ENCODE measurements around the gene MYL9. TPM values are rescaled to one million over a fixed set of nuclear protein-coding genes. Genes with fewer than 3 reads are reported as not detected.
"Not testable (repeated sequence)": the region's sequence is repeated elsewhere in the genome, so short reads cannot be mapped to it uniquely, and the experiment has no call there.

Gene MYL9
- total and polyA plus RNA-seq, 2 donors, result 6.8 to 138 TPM

- Histone ChIP-seq H3K27me3 (ENCODE audit: control insufficient read depth in 2 of 2, insufficient read depth in 1 of 2, low read length in 1 of 2) (no peaks in the 10 kb centered on the region), H3K9me3 (ENCODE audit: control insufficient read depth in 2 of 2, insufficient read depth in 1 of 2, low read length in 1 of 2) (peaks cover 1 to 15% of the 10 kb centered on the region in 2 donors), H3K36me3 (ENCODE audit: control insufficient read depth in 2 of 2, insufficient read depth in 2 of 2, low read length in 1 of 2) (peaks cover 0 to 2% of the 10 kb centered on the region in 2 donors), H3K27ac (ENCODE audit: low read depth in 1 of 2, low read length in 1 of 2) (no peak overlapping the region), H3K4me1 (ENCODE audit: control insufficient read depth in 2 of 2, insufficient read depth in 2 of 2, low read length in 2 of 2) (no peaks in the 10 kb centered on the region), H3K4me3 (ENCODE audit: low read length in 2 of 2) (no peak overlapping the region)
- 97% methylated on average over 2 of the region's 2 CpGs for WGBS
- DNase-seq (ENCODE audit: low read depth in 6 of 9, low spot score in 9 of 9), result no peak
Observed at GRCh38 chr20:36562724-36563123, 21.4 kb downstream of the MYL9 start.

GRCh38 chr20:36563374-36563773 lies 22.1 kb downstream of the MYL9 start:
- Histone ChIP-seq H3K36me3 (ENCODE audit: control insufficient read depth in 2 of 2, insufficient read depth in 2 of 2, low read length in 1 of 2) (peaks cover 0 to 2% of the 10 kb centered on the region in 2 donors), H3K27me3 (ENCODE audit: control insufficient read depth in 2 of 2, insufficient read depth in 1 of 2, low read length in 1 of 2) (no peaks in the 10 kb centered on the region), H3K4me1 (ENCODE audit: control insufficient read depth in 2 of 2, insufficient read depth in 2 of 2, low read length in 2 of 2) (no peaks in the 10 kb centered on the region), H3K27ac (ENCODE audit: low read depth in 1 of 2, low read length in 1 of 2) (no peak overlapping the region), H3K9me3 (ENCODE audit: control insufficient read depth in 2 of 2, insufficient read depth in 1 of 2, low read length in 1 of 2) (peaks cover 1 to 15% of the 10 kb centered on the region in 2 donors), H3K4me3 (ENCODE audit: low read length in 2 of 2) (no peak overlapping the region)
- no peak for DNase-seq (ENCODE audit: low read depth in 6 of 9, low spot score in 9 of 9)
- WGBS, result 95% methylated on average over 1 of the region's 1 CpG

GRCh38 chr20:36564078-36564725 lies 22.9 kb downstream of the MYL9 start:
- not testable (repeated sequence) for H3K4me3 ChIP-seq (ENCODE audit: low read length in 2 of 2); DNase-seq (ENCODE audit: low read depth in 6 of 9, low spot score in 9 of 9); H3K27ac ChIP-seq (ENCODE audit: low read depth in 1 of 2, low read length in 1 of 2); H3K36me3 ChIP-seq (ENCODE audit: control insufficient read depth in 2 of 2, insufficient read depth in 2 of 2, low read length in 1 of 2); H3K4me1 ChIP-seq (ENCODE audit: control insufficient read depth in 2 of 2, insufficient read depth in 2 of 2, low read length in 2 of 2); H3K27me3 ChIP-seq (ENCODE audit: control insufficient read depth in 2 of 2, insufficient read depth in 1 of 2, low read length in 1 of 2)
- peaks cover 1 to 15% of the 10 kb centered on the region in 2 donors for H3K9me3 ChIP-seq (ENCODE audit: control insufficient read depth in 2 of 2, insufficient read depth in 1 of 2, low read length in 1 of 2)
- WGBS, result 97% methylated on average over 13 of the region's 13 CpGs

- WGBS, result 93% methylated on average over 6 of the region's 6 CpGs
- H3K27ac ChIP-seq (ENCODE audit: low read depth in 1 of 2, low read length in 1 of 2); H3K4me3 ChIP-seq (ENCODE audit: low read length in 2 of 2); H3K36me3 ChIP-seq (ENCODE audit: control insufficient read depth in 2 of 2, insufficient read depth in 2 of 2, low read length in 1 of 2); H3K4me1 ChIP-seq (ENCODE audit: control insufficient read depth in 2 of 2, insufficient read depth in 2 of 2, low read length in 2 of 2); DNase-seq (ENCODE audit: low read depth in 6 of 9, low spot score in 9 of 9); H3K27me3 ChIP-seq (ENCODE audit: control insufficient read depth in 2 of 2, insufficient read depth in 1 of 2, low read length in 1 of 2): not testable (repeated sequence)
- peaks cover 1 to 15% of the 10 kb centered on the region in 2 donors for H3K9me3 ChIP-seq (ENCODE audit: control insufficient read depth in 2 of 2, insufficient read depth in 1 of 2, low read length in 1 of 2)
Observed at GRCh38 chr20:36564726-36565121, 23.4 kb downstream of the MYL9 start.

- Histone ChIP-seq H3K27ac (ENCODE audit: low read depth in 1 of 2, low read length in 1 of 2) (no peak overlapping the region), H3K9me3 (ENCODE audit: control insufficient read depth in 2 of 2, insufficient read depth in 1 of 2, low read length in 1 of 2) (peaks cover 1 to 15% of the 10 kb centered on the region in 2 donors), H3K36me3 (ENCODE audit: control insufficient read depth in 2 of 2, insufficient read depth in 2 of 2, low read length in 1 of 2) (peaks cover 0 to 2% of the 10 kb centered on the region in 2 donors), H3K27me3 (ENCODE audit: control insufficient read depth in 2 of 2, insufficient read depth in 1 of 2, low read length in 1 of 2) (no peaks in the 10 kb centered on the region), H3K4me3 (ENCODE audit: low read length in 2 of 2) (no peak overlapping the region), H3K4me1 (ENCODE audit: control insufficient read depth in 2 of 2, insufficient read depth in 2 of 2, low read length in 2 of 2) (no peaks in the 10 kb centered on the region)
- DNase-seq (ENCODE audit: low read depth in 6 of 9, low spot score in 9 of 9), result no peak
- WGBS, result 100% methylated on average over 3 of the region's 3 CpGs
Observed at GRCh38 chr20:36565520-36565919, 24.2 kb downstream of the MYL9 start.

GRCh38 chr20:36569847-36570429 lies 28.6 kb downstream of the MYL9 start:
- H3K27me3 ChIP-seq (ENCODE audit: control insufficient read depth in 2 of 2, insufficient read depth in 1 of 2, low read length in 1 of 2), result no peaks in the 10 kb centered on the region
- WGBS, result 95% methylated on average over 7 of the region's 7 CpGs

DNA sequence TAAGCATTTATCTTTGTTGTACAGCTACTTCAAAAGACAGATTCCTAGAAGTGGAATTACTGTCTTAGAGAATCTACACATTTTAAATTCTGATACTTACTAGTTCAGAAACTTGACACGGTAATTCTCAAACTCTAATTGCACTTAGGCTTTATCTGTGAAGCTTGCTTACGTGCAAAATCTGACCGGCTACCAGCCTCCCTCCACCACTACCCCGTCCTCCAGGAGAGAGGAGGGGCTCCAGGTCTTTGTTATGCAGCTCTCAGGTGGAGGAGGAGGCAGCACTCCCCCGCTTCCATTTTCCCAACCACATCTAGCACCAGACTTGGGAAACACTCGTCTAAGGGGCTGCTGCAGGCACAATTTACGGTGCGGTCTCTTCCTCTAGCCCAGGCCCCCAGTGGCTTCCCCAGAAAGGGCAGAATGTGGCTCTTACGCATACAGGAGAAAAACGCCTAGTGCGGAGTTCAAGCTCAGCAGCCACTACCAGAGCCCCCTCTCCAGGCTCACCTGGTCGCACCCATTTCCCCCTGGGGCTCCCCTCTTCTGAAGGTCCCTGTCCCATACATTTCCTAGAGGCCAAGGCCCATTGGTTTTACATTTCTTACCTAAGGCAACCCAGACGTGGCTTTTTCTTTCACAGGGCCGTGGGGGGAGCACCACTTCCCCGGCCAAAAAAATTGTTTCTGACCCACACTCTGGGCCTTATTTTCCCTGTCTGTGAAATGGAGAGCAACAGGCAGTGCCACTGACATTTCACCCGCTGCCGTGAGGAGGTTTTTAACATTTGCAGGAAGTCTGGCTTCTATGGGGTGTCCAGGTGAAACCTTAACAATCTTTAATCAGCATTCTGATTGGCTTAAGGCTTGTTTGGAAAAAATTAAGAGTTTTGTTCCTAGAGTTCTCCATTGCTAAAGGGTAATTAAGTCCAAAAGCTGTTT lies 30.5 kb downstream of the MYL9 start:
- Histone ChIP-seq H3K9me3 (ENCODE audit: control insufficient read depth in 2 of 2, insufficient read depth in 1 of 2, low read length in 1 of 2) (no peaks in the 10 kb centered on the region), H3K4me1 (ENCODE audit: control insufficient read depth in 2 of 2, insufficient read depth in 2 of 2, low read length in 2 of 2) (peaks cover 15 to 28% of the 10 kb centered on the region in 2 donors), H3K36me3 (ENCODE audit: control insufficient read depth in 2 of 2, insufficient read depth in 2 of 2, low read length in 1 of 2) (no peaks in the 10 kb centered on the region), H3K27ac (ENCODE audit: low read depth in 1 of 2, low read length in 1 of 2) (peak overlapping the region; percentile 36 to 81), H3K27me3 (ENCODE audit: control insufficient read depth in 2 of 2, insufficient read depth in 1 of 2, low read length in 1 of 2) (no peaks in the 10 kb centered on the region), H3K4me3 (ENCODE audit: low read length in 2 of 2) (peak overlapping the region in 1 of 2 donors; percentile 70)
- 60% methylated on average over 17 of the region's 17 CpGs for WGBS
- peak in 2 of 9 donors; percentile 27 to 54 for DNase-seq (ENCODE audit: low read depth in 6 of 9, low spot score in 9 of 9)

More at GRCh38 chr20:36569847-36570429, 28.6 kb downstream of the MYL9 start:
- Histone ChIP-seq H3K27ac (ENCODE audit: low read depth in 1 of 2, low read length in 1 of 2) (no peak overlapping the region), H3K4me3 (ENCODE audit: low read length in 2 of 2) (no peak overlapping the region), H3K4me1 (ENCODE audit: control insufficient read depth in 2 of 2, insufficient read depth in 2 of 2, low read length in 2 of 2) (peaks cover 8 to 20% of the 10 kb centered on the region in 2 donors), H3K9me3 (ENCODE audit: control insufficient read depth in 2 of 2, insufficient read depth in 1 of 2, low read length in 1 of 2) (peaks cover 1 to 12% of the 10 kb centered on the region in 2 donors), H3K36me3 (ENCODE audit: control insufficient read depth in 2 of 2, insufficient read depth in 2 of 2, low read length in 1 of 2) (peaks cover 0 to 2% of the 10 kb centered on the region in 2 donors)
- DNase-seq (ENCODE audit: low read depth in 6 of 9, low spot score in 9 of 9), result no peak

DNA sequence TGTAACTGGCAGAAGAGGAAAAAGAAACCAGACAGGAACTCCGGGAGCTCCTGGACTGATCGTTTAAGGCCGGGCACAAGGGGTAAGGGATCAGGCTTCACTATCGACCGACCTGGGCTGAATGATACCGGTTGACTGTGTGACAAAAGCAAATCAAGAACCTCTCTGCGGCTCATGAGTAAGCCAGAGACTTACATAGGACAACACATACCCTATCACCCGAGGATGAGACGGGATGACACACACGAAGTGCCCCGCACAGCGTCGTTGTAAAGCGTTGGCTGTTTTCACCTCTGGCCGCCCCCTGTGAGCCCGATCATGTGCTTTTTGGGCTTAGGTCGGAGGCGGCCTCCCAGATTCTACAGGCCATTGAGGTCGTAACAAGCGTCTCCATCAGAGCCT lies 31.4 kb downstream of the MYL9 start:
- Histone ChIP-seq H3K9me3 (ENCODE audit: control insufficient read depth in 2 of 2, insufficient read depth in 1 of 2, low read length in 1 of 2) (no peaks in the 10 kb centered on the region), H3K27me3 (ENCODE audit: control insufficient read depth in 2 of 2, insufficient read depth in 1 of 2, low read length in 1 of 2) (no peaks in the 10 kb centered on the region), H3K4me3 (ENCODE audit: low read length in 2 of 2) (peak overlapping the region; percentile 70 to 91), H3K36me3 (ENCODE audit: control insufficient read depth in 2 of 2, insufficient read depth in 2 of 2, low read length in 1 of 2) (no peaks in the 10 kb centered on the region), H3K27ac (ENCODE audit: low read depth in 1 of 2, low read length in 1 of 2) (peak overlapping the region; percentile 81 to 99), H3K4me1 (ENCODE audit: control insufficient read depth in 2 of 2, insufficient read depth in 2 of 2, low read length in 2 of 2) (peaks cover 15 to 28% of the 10 kb centered on the region in 2 donors)
- peak in 3 of 9 donors; percentile 34 to 54 (median 44) for DNase-seq (ENCODE audit: low read depth in 6 of 9, low spot score in 9 of 9)
- 29% methylated on average over 20 of the region's 20 CpGs for WGBS

All from thymus (tissue), 11 donors.